K562 (cell line): Measurements from ENCODE around the gene ZNF749. TPM values are rescaled to one million over a fixed set of nuclear protein-coding genes. Genes with fewer than 3 reads are reported as not detected.
"Not testable (repeated sequence)": the region's sequence is repeated elsewhere in the genome, so short reads cannot be mapped to it uniquely, and the experiment has no call there.

Experiments
- AFF1 ChIP-seq, 2 experiments: fragments of 450-650 bp; IDR thresholded peaks; 2 replicates each; pipeline ENCODE4 v1.6.1; 2018; ENCODE audit warnings: mild to moderate bottlenecking in 2 of 2, low read depth in 1 of 2; ENCODE audit not compliant: partially characterized antibody in 2 of 2
- ATF1 ChIP-seq, 2 experiments: fragments of 450-650 bp in 1 of 2; IDR thresholded peaks; 2 replicates each; pipeline ENCODE4 v1.6.1; 2016; ENCODE audit warnings: missing compliant biosample characterization in 1 of 2, missing genetic modification characterization in 1 of 2
- CHD2 ChIP-seq: IDR thresholded peaks from 2 replicates; pipeline ENCODE4 v1.6.1; 2011; ENCODE audit warnings: low read depth, low read length
- CREB1 ChIP-seq, 2 experiments: sonication (generic) in 1 of 2; formaldehyde crosslinking in 1 of 2; IDR thresholded peaks; 2 replicates each; pipeline versions ENCODE4 v1.6.1 to v1.8.0; 2012 to 2022; ENCODE audit warnings: inconsistent platforms in 1 of 2, mild to moderate bottlenecking in 1 of 2, missing genetic modification reagents in 1 of 2, moderate library complexity in 1 of 2
- CREM ChIP-seq: IDR thresholded peaks from 2 replicates; pipeline ENCODE4 v1.6.1; 2014; ENCODE audit warnings: antibody characterized with exemption, low read depth
- CTBP1 ChIP-seq: fragments of 450-650 bp; IDR thresholded peaks from 2 replicates; pipeline ENCODE4 v1.6.1; 2016; ENCODE audit warnings: borderline replicate concordance
- ELF1 ChIP-seq: fragments of 200-800 bp; sonication (Bioruptor generic); IDR thresholded peaks from 2 replicates; pipeline ENCODE4 v1.6.1; 2016; ENCODE audit warnings: missing genetic modification characterization, missing compliant biosample characterization
- ELF4 ChIP-seq: fragments of 450-650 bp; formaldehyde crosslinking; IDR thresholded peaks from 2 replicates; pipeline ENCODE4 v1.4.0; 2022; ENCODE audit warnings: missing genetic modification characterization
- FOS ChIP-seq: IDR thresholded peaks from 3 replicates; pipeline ENCODE4 v1.6.1; 2011; ENCODE audit not compliant: insufficient read length; ENCODE audit errors: extremely low read depth
- GABPA ChIP-seq: fragments of 200-800 bp; sonication (Bioruptor generic); conservative IDR thresholded peaks from 2 replicates; pipeline ENCODE4 v1.6.1; 2016; ENCODE audit warnings: low read depth, missing genetic modification characterization, missing compliant biosample characterization
- HDAC1 ChIP-seq, 2 experiments: fragments of 450-650 bp; IDR thresholded peaks; 2 replicates each; pipeline ENCODE4 v1.6.1; 2016 to 2017; ENCODE audit warnings: inconsistent platforms in 1 of 2, mild to moderate bottlenecking in 1 of 2, moderate library complexity in 1 of 2
- HDAC2 ChIP-seq: fragments of 450-650 bp; IDR thresholded peaks from 2 replicates; pipeline ENCODE4 v1.6.1; 2016; ENCODE audit warnings: mild to moderate bottlenecking
- KDM1A ChIP-seq, 2 experiments: fragments of 450-650 bp; IDR thresholded peaks; 2 replicates each; pipeline ENCODE4 v1.6.1; 2016; ENCODE audit warnings: mild to moderate bottlenecking in 2 of 2
- LCOR ChIP-seq: sonication (generic); formaldehyde crosslinking; IDR thresholded peaks from 2 replicates; pipeline ENCODE4 v1.8.0; 2022; ENCODE audit warnings: mild to moderate bottlenecking, missing genetic modification reagents
- MBD2 ChIP-seq: sonication (generic); IDR thresholded peaks from 2 replicates; pipeline ENCODE4 v1.6.1; 2016; ENCODE audit warnings: low read depth, borderline replicate concordance
- NRF1 ChIP-seq, 2 experiments: fragments of 450-650 bp; IDR thresholded peaks in 1 of 2; conservative IDR thresholded peaks in 1 of 2; 2 replicates each; pipeline ENCODE4 v1.6.1; 2014; ENCODE audit warnings: mild to moderate bottlenecking in 2 of 2
- PHF20 ChIP-seq: fragments of 450-650 bp; IDR thresholded peaks from 2 replicates; pipeline ENCODE4 v1.6.1; 2018; ENCODE audit not compliant: partially characterized antibody
- RBBP5 ChIP-seq: fragments of 200-600 bp; sonication (generic); IDR thresholded peaks from 2 replicates; pipeline ENCODE4 v1.6.1; 2012; ENCODE audit warnings: borderline replicate concordance, mild to moderate bottlenecking, low read length, control low read depth, inconsistent platforms; ENCODE audit not compliant: insufficient read depth, poor library complexity, severe bottlenecking
- RBM25 ChIP-seq: fragments of 200-400 bp; formaldehyde crosslinking; IDR thresholded peaks from 2 replicates; pipeline ENCODE4 v1.6.1; 2018; ENCODE audit warnings: low read length, low read depth, moderate library complexity; ENCODE audit not compliant: severe bottlenecking
- RCOR1 ChIP-seq, 2 experiments: IDR thresholded peaks; 2 replicates each; pipeline ENCODE4 v1.6.1; 2012; ENCODE audit warnings: low read depth in 2 of 2, low read length in 2 of 2, borderline replicate concordance in 1 of 2, improper control_type of control experiment in 1 of 2
- SIX5 ChIP-seq, 2 experiments: IDR thresholded peaks; 2 replicates each; pipeline ENCODE4 v1.6.1; 2011; ENCODE audit warnings: low read length in 2 of 2, borderline replicate concordance in 1 of 2, low read depth in 1 of 2, mild to moderate bottlenecking in 1 of 2, moderate library complexity in 1 of 2; ENCODE audit not compliant: insufficient read depth in 1 of 2
- ZNF143 ChIP-seq: sonication (generic); formaldehyde crosslinking; IDR thresholded peaks from 2 replicates; pipeline ENCODE4 v1.9.0; 2022; ENCODE audit warnings: mild to moderate bottlenecking, missing genetic modification reagents
- polyA plus RNA-seq, 8 experiments: library from polyadenylated mRNA; depleted of rRNA in 4 of 8; stranded (reverse) in 5 of 8; unstranded in 3 of 8; fragments of >200 nt; fragmentation: Nextera tagmentation in 2 of 8; fragmentation: Illumina TruSeq in 1 of 8; extraction: Ambion mirVana in 2 of 8; extraction: Trizol in 1 of 8; gene quantifications; 2 replicates each; pipeline versions ENCODE4 v1.2.1 to v1.2.3, GENCODE V29; 2011 to 2014; ENCODE audit warnings: inconsistent platforms in 1 of 8, missing spikeins in 1 of 8
- total RNA-seq, 7 experiments: library from RNA; depleted of rRNA in 6 of 7; stranded (reverse); fragments of >200 nt in 6 of 7; fragmentation: Illumina TruSeq in 2 of 7; extraction: Trizol in 2 of 7; gene quantifications; 2 replicates each; pipeline versions ENCODE4 v1.2.1 to v1.2.3, GENCODE V29; 2011 to 2021; ENCODE audit warnings: low replicate concordance in 1 of 7

The ZNF749 gene
- total and polyA plus RNA-seq, 9 of the 15 experiments (the other 6 are each of a cell fraction or from before 2014, with no cell fraction given) = 5.3 to 33.2 (median 15.0) TPM

GRCh38 chr19:57487477-57488298, 52.6 kb downstream of the ZNF749 start, which contains the start of gene ZNF419 (continued):
- TF ChIP-seq NRF1 (conservative IDR thresholded peaks at IDR 0.05 in 1 of 2, IDR thresholded peaks at IDR 0.05 in 1 of 2) = peak; percentile 21 to 44; a peak in 3 of 4 replicates
- TF ChIP-seq ATF1 (CRISPR knock-in tag; IDR thresholded peaks at IDR 0.05) = not testable (repeated sequence)
- TF ChIP-seq ATF1 (tag; IDR thresholded peaks at IDR 0.05) = peak; percentile 77
- peak in 1 of 2 experiments; percentile 90; a peak in 2 of 4 replicates for TF ChIP-seq HDAC1 (IDR thresholded peaks at IDR 0.05)
- TF ChIP-seq GABPA = peak; percentile 93
- TF ChIP-seq ZNF143 (CRISPR knock-in tag) = peak; percentile 79
- peak; percentile 93 for TF ChIP-seq CTBP1
- TF ChIP-seq MBD2 = peak; percentile 81
- peak; percentile 41; the same call in 1 of the 2 replicates for TF ChIP-seq CHD2
- peak; percentile 66 for TF ChIP-seq CREB1 (IDR thresholded peaks at IDR 0.05)
- TF ChIP-seq CREB1 (CRISPR knock-in tag; IDR thresholded peaks at IDR 0.05) = peak; percentile 50; the same call in 1 of the 2 replicates
- peak; percentile 78 to 79 for TF ChIP-seq SIX5 (IDR thresholded peaks at IDR 0.05; ENCODE audit: borderline replicate concordance in 1 of 2, insufficient read depth in 1 of 2, low read depth in 1 of 2, low read length in 2 of 2)
- TF ChIP-seq HDAC2 = peak; percentile 51; the same call in 1 of the 2 replicates
- peak; percentile 93 to 94 for TF ChIP-seq KDM1A (IDR thresholded peaks at IDR 0.05)
- TF ChIP-seq RBBP5 = peak; percentile 25
- TF ChIP-seq RBM25 = peak; percentile 56
- TF ChIP-seq FOS = peak; percentile 62
- TF ChIP-seq ELF1 (tag) = peak; percentile 84
- TF ChIP-seq ELF4 (CRISPR knock-in tag) = 0 out of 2 replicates have a peak, but pooled peaks have one; percentile 22
- TF ChIP-seq CREM = peak; percentile 88
- peak in 1 of 2 experiments; percentile 84 for TF ChIP-seq AFF1 (IDR thresholded peaks at IDR 0.05; ENCODE audit: low read depth in 1 of 2, partially characterized antibody in 2 of 2)
- TF ChIP-seq LCOR (CRISPR knock-in tag) = peak; percentile 78
- peak; percentile 16 for TF ChIP-seq PHF20
- peak in 1 of 2 experiments; percentile 64; a peak in 1 of 4 replicates for TF ChIP-seq RCOR1 (IDR thresholded peaks at IDR 0.05; ENCODE audit: borderline replicate concordance in 1 of 2, low read depth in 2 of 2, low read length in 2 of 2)
